ENCODE data around the gene HLA-DRA.
A peak's percentile ranks its signal among the peaks of the same experiment; 100 is the strongest.

HLA-DRA gene

DNA sequence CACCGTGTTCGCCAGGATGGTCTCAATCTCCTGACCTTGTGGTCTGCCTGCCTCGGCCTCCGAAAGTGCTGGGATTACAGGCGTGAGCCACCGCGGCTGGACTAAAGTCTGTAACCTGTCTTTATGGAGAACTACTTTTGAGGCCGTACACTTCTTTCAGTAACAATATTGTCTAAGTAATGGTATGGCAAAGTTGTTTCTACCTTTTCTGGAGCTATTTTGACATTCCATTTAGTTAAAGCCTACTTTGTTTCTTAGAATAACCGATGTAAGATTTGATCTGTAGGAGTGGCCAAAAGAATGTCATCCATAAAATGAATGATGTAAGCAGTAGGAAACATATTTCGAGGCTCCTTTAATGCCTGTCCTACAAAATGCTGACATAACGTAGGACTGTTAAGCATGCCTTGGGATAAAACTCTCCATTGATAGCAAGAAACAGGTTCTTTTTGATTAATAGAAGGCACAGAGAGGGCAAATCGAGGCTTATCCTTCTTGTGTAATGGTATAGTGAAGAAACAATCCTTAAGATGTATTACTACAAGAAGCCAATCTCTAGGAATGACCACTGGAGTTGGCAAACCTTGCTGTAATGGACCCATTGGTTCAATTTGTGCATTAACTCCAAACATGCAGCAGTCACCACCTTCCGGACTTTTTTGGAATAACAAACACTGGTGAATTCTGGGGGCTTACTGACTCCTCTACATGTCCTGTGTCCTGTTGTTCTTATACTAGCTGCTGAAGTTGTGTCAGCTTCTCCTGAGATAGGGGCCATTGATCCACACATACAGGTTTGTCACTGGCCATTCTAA lies 35.9 kb downstream of the HLA-DRA start:
- no peak for DNase-seq (ENCODE audit: low spot score)

DNA sequence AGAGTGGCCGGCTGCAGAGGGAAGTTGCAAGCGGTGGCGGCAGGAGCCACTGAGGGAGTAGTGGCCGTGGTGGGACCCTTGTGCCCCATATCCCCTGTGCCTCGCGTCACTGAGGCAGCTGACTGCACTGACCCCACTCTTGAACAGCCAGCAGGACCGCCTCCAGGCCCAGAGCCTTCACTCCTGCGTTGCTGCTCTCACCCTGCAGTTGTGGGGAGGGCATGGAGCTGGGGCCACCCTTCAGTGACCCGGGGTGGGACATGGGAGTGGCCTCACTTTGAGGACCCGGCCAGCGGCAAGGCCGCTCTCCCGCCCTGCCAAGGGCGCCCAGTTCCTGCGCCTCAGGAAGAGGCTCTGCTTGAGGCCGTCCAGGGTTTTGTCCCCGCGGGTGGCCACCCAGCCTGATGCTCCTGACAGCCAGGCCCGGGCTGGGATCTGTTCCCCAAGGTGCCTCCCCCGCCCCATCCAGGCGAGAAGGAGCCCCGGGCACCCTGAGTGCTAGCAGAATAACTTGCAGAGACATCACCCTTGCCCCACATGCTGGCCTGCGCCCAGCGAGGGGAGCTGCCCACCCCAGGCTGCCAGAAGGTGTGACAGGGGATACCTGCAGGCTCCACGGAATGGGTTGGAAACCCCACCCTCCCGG lies 44.4 kb downstream of the HLA-DRA start:
- DNase-seq (ENCODE audit: low spot score), result peak; percentile 2

DNA sequence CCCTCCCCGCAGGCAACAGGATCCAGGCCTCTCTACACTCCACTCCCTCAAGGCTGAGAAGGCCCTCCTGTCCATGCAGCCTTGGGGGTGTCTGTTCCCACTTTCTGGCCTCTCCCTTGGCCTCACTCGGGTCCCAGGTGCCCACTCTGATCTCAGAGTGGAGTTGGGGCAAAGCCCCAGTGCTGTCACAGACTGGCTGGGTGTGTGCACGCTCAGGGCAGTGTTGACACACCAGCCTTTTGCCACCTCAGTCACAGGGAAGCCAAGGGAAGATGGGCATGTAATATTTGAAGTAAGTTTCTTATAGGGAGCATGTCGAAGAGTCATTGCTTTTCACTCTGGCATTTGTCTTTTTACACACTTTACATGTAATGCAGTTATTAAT lies 44.9 kb downstream of the HLA-DRA start:
- DNase-seq (ENCODE audit: low spot score), result peak; percentile 6

DNA sequence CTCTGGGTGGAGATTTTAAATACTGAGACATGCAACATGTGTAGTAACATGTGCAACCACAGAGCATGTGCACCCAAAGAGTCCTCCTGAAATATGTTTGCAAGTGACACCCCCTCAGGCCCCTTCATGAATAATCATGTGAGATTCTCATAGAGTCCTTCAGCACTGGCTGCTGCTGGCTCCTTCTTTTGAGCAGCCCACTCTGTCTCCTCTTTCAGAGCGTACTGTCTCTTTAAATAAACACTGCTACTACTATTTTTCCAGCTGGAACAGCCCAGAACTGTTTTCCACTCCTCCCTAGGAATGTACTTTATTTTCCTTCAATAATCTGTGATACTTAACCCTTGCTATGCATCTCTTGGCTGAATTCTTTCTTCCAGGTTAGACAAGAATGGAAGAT lies 48.4 kb downstream of the HLA-DRA start:
- DNase-seq (ENCODE audit: low spot score), result no peak

DNA sequence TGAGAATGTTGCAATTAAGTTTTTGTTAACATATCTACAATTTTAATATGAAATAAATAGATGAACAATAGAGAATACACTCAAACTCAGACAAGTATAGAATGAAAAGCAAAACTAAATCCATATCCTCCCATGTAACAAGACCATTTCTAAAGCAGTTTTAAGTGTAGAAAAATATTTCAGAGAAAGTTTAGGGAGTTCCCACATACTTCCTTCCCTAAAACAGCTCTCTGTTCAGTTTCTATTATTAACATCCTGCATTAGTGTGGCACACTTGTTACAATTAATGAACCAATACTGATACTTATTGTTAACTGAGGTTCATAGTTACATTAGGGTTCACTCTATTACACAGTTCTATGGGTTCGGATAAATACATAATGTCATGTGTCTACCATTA lies 52.0 kb downstream of the HLA-DRA start:
- DNase-seq (ENCODE audit: low spot score), result no peak

DNA sequence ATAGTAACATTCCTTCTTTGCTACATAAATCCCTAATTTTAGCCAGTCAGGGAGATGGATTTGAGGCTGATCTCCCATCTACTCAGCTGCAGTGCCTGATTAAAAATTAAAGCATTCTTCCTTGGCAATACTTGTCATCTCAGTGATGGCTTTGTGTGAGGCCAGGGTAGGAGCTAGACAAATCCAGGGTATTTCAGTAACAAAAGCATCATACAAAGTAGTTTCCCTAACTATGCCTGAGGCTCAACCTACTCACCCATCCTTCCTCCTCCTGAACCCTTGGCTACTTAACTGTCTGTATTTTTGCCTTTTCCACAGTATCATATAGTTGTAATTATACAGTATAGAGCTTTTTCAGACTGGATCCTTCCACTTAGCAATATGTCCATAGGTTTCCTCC lies 52.7 kb downstream of the HLA-DRA start:
- DNase-seq (ENCODE audit: low spot score), result no peak
